Measurements from ENCODE around the gene GMCL2. TPM values are rescaled to one million over a fixed set of nuclear protein-coding genes. Genes with fewer than 3 reads are reported as not detected.

GMCL2 gene
- total and polyA plus RNA-seq, 2 experiments from 2014 or later, result 0.07 TPM; not detected in 1

DNA sequence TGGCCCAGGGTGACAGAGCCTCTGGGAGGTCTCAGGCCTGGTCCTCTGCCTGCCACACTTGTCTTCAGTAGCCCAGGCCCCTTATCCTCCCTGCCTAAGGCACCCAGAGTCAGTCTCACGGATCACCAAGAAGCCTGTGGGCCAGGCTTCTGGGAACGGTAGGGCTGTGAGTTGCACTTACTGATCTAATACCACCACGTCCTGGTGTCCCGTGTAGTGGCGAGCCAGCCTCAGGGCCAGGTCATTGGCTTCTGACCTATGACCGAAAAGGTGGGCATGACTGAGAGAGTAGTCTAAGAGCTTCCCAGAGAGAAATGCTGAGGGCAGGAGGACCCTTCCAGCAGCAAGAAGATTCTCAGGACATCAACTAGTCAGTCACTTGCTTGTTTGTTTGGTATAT lies 38.0 kb upstream of the GMCL2 start (continued):
- no peak for TF ChIP-seq EZH2 (IDR thresholded peaks at IDR 0.05; ENCODE audit: low read depth, unreplicated experiment)
- no peak for TF ChIP-seq EZH2phosphoT487 (IDR thresholded peaks at IDR 0.05; ENCODE audit: unreplicated experiment)

- H3K27me3 ChIP-seq (ENCODE audit: insufficient read depth), result no peaks in the 10 kb centered on the region
- H3K27me3 Mint-ChIP-seq (ENCODE audit: insufficient read depth, low read depth, poor library complexity), result peaks cover 4% of the 10 kb centered on the region
- DNase-seq (ENCODE audit: low spot score), result no peak
- H3K4me3 Mint-ChIP-seq, result no peak overlapping the region
- ATAC-seq, result no peak
- H3K27ac ChIP-seq (ENCODE audit: low read depth), result no peak overlapping the region
- H3K36me3 ChIP-seq (ENCODE audit: insufficient read depth), result peaks cover 12% of the 10 kb centered on the region
- H3F3A ChIP-seq (replicated peaks; ENCODE audit: low read depth), result no peaks in the 10 kb centered on the region
- H3K79me2 ChIP-seq (replicated peaks; ENCODE audit: insufficient read depth), result no peaks in the 10 kb centered on the region
- peaks cover 12% of the 10 kb centered on the region; the same call in 1 of the 2 replicates for H4K20me1 ChIP-seq (replicated peaks; ENCODE audit: insufficient read depth)
- peaks cover 18% of the 10 kb centered on the region for H3K4me1 Mint-ChIP-seq
- peaks cover 15% of the 10 kb centered on the region; the same call in 1 of the 2 replicates for H3K4me1 ChIP-seq (ENCODE audit: insufficient read depth)
- no peaks in the 10 kb centered on the region; the same call in 2 of the 3 replicates for H3K9me3 Mint-ChIP-seq
- TF ChIP-seq ZNF462 (CRISPR knock-in tag; IDR thresholded peaks at IDR 0.05) (no peak), ZNF114 (CRISPR knock-in tag; IDR thresholded peaks at IDR 0.05) (no peak), ZNF331 (CRISPR knock-in tag; IDR thresholded peaks at IDR 0.05; ENCODE audit: low read depth) (no peak), NANOG (IDR thresholded peaks at IDR 0.05; ENCODE audit: borderline replicate concordance) (no peak), CREB1 (CRISPR knock-in tag; IDR thresholded peaks at IDR 0.05; ENCODE audit: low read depth) (no peak), JUNB (IDR thresholded peaks at IDR 0.05; ENCODE audit: unreplicated experiment) (no peak), EZH2phosphoT487 (IDR thresholded peaks at IDR 0.05; ENCODE audit: unreplicated experiment) (no peak), EZH2 (IDR thresholded peaks at IDR 0.05; ENCODE audit: low read depth, unreplicated experiment) (no peak), STAT1 (IDR thresholded peaks at IDR 0.05; ENCODE audit: unreplicated experiment) (no peak), POLR2AphosphoS5 (IDR thresholded peaks at IDR 0.05; ENCODE audit: low read depth) (no peak)
- TF ChIP-seq, protein P1, sequence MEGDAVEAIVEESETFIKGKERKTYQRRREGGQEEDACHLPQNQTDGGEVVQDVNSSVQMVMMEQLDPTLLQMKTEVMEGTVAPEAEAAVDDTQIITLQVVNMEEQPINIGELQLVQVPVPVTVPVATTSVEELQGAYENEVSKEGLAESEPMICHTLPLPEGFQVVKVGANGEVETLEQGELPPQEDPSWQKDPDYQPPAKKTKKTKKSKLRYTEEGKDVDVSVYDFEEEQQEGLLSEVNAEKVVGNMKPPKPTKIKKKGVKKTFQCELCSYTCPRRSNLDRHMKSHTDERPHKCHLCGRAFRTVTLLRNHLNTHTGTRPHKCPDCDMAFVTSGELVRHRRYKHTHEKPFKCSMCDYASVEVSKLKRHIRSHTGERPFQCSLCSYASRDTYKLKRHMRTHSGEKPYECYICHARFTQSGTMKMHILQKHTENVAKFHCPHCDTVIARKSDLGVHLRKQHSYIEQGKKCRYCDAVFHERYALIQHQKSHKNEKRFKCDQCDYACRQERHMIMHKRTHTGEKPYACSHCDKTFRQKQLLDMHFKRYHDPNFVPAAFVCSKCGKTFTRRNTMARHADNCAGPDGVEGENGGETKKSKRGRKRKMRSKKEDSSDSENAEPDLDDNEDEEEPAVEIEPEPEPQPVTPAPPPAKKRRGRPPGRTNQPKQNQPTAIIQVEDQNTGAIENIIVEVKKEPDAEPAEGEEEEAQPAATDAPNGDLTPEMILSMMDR (conservative IDR thresholded peaks at IDR 0.05; ENCODE audit: low read depth in 2 of 2), result no peak
- TF ChIP-seq, protein P2, sequence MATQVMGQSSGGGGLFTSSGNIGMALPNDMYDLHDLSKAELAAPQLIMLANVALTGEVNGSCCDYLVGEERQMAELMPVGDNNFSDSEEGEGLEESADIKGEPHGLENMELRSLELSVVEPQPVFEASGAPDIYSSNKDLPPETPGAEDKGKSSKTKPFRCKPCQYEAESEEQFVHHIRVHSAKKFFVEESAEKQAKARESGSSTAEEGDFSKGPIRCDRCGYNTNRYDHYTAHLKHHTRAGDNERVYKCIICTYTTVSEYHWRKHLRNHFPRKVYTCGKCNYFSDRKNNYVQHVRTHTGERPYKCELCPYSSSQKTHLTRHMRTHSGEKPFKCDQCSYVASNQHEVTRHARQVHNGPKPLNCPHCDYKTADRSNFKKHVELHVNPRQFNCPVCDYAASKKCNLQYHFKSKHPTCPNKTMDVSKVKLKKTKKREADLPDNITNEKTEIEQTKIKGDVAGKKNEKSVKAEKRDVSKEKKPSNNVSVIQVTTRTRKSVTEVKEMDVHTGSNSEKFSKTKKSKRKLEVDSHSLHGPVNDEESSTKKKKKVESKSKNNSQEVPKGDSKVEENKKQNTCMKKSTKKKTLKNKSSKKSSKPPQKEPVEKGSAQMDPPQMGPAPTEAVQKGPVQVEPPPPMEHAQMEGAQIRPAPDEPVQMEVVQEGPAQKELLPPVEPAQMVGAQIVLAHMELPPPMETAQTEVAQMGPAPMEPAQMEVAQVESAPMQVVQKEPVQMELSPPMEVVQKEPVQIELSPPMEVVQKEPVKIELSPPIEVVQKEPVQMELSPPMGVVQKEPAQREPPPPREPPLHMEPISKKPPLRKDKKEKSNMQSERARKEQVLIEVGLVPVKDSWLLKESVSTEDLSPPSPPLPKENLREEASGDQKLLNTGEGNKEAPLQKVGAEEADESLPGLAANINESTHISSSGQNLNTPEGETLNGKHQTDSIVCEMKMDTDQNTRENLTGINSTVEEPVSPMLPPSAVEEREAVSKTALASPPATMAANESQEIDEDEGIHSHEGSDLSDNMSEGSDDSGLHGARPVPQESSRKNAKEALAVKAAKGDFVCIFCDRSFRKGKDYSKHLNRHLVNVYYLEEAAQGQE (IDR thresholded peaks at IDR 0.05; ENCODE audit: unreplicated experiment), result no peak
- TF ChIP-seq, protein P3, sequence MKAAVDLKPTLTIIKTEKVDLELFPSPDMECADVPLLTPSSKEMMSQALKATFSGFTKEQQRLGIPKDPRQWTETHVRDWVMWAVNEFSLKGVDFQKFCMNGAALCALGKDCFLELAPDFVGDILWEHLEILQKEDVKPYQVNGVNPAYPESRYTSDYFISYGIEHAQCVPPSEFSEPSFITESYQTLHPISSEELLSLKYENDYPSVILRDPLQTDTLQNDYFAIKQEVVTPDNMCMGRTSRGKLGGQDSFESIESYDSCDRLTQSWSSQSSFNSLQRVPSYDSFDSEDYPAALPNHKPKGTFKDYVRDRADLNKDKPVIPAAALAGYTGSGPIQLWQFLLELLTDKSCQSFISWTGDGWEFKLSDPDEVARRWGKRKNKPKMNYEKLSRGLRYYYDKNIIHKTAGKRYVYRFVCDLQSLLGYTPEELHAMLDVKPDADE (IDR thresholded peaks at IDR 0.05), result no peak
- H3K4me2 ChIP-seq, result peak overlapping the region; percentile 26; the same call in 1 of the 2 replicates
- no peak overlapping the region for H3K4me3 ChIP-seq
- H3K36me3 Mint-ChIP-seq (ENCODE audit: low read depth), result peaks cover 57% of the 10 kb centered on the region
- H3K27ac Mint-ChIP-seq, result no peak overlapping the region
- H3K9me2 ChIP-seq (ENCODE audit: insufficient read depth), result no peaks in the 10 kb centered on the region
- no peak overlapping the region for H2AFZ ChIP-seq
Observed at GRCh38 chr5:178224403-178224802, 37.2 kb upstream of the GMCL2 start.

Data from GM23338 (cell line).